Smooth muscle cell (in vitro differentiated cells): ENCODE results near the gene CABP7. TPM values are rescaled to one million over a fixed set of nuclear protein-coding genes. Genes with fewer than 3 reads are reported as not detected.

Source experiments
- DNase-seq: peaks from one replicate; lab custom pipeline; 2025; ENCODE audit not compliant: unreplicated experiment; lab: John Stamatoyannopoulos, UW
- H2AFZ ChIP-seq: fragments of 200-600 bp; sonication (generic); 2 replicates; pipeline ENCODE4 v1.6.0; 2016; ENCODE audit warnings: antibody characterized with exemption, low read depth, mild to moderate bottlenecking
- H3F3A ChIP-seq: fragments of 200-600 bp; sonication (generic); 2 replicates; pipeline ENCODE4 v1.6.0; 2017; ENCODE audit warnings: antibody characterized with exemption, low read depth
- H3K27ac ChIP-seq: fragments of 200-600 bp; sonication (generic); 2 replicates; pipeline ENCODE4 v1.5.1; 2016; ENCODE audit warnings: low read depth, mild to moderate bottlenecking
- H3K27me3 ChIP-seq: fragments of 200-600 bp; sonication (generic); 2 replicates; pipeline ENCODE4 v1.6.1; 2016; ENCODE audit warnings: low read depth, mild to moderate bottlenecking
- H3K36me3 ChIP-seq: fragments of 200-600 bp; sonication (generic); 2 replicates; pipeline ENCODE4 v1.5.1; 2016; ENCODE audit warnings: low read depth
- H3K4me1 ChIP-seq: fragments of 200-600 bp; sonication (generic); 2 replicates; pipeline ENCODE4 v1.5.1; 2016; ENCODE audit warnings: low read depth
- H3K4me2 ChIP-seq: fragments of 200-600 bp; sonication (generic); 2 replicates; pipeline ENCODE4 v1.6.0; 2016; ENCODE audit warnings: mild to moderate bottlenecking
- H3K4me3 ChIP-seq: fragments of 200-600 bp; sonication (generic); 2 replicates; pipeline ENCODE4 v1.5.1; 2016; ENCODE audit warnings: mild to moderate bottlenecking
- H3K79me2 ChIP-seq: fragments of 200-600 bp; sonication (generic); 2 replicates; pipeline ENCODE4 v1.6.0; 2016; ENCODE audit warnings: low read depth, mild to moderate bottlenecking
- H3K9ac ChIP-seq: fragments of 200-600 bp; sonication (generic); 2 replicates; pipeline ENCODE4 v1.6.0; 2016; ENCODE audit warnings: low read depth
- H3K9me3 ChIP-seq: fragments of 200-600 bp; sonication (generic); replicated peaks from 2 replicates; pipeline ENCODE4 v1.5.1; 2016; ENCODE audit warnings: low read depth
- H4K20me1 ChIP-seq: fragments of 200-600 bp; sonication (generic); 2 replicates; pipeline ENCODE4 v1.6.0; 2016; ENCODE audit warnings: low read depth
- CTCF ChIP-seq: fragments of 200-600 bp; sonication (generic); IDR thresholded peaks from 2 replicates; pipeline ENCODE4 v1.5.1; 2017; ENCODE audit warnings: borderline replicate concordance, mild to moderate bottlenecking, antibody characterized with exemption; ENCODE audit not compliant: insufficient read depth, poor library complexity, severe bottlenecking
- WGBS: methylation state at CpG from one replicate; pipeline ENCODE4 v1.1.7; 2016; ENCODE audit warnings: low lambda C conversion rate; 5-methylcytosine and 5-hydroxymethylcytosine counted together
- polyA plus RNA-seq: library from polyadenylated mRNA; unstranded; fragments of >200 nt; fragmentation: Nextera tagmentation; extraction: Ambion mirVana; gene quantifications from 2 replicates; pipeline ENCODE4 v1.2.1, GENCODE V29; 2016
- total RNA-seq: library from RNA; depleted of rRNA; stranded (reverse); fragments of >200 nt; gene quantifications from 2 replicates; pipeline ENCODE4 v1.2.3, GENCODE V29; 2014

The CABP7 gene
- total and polyA plus RNA-seq, 2 experiments from 2014 or later: not detected

- H3K9ac ChIP-seq: no peak overlapping the region
- no peaks in the 10 kb centered on the region for H3K79me2 ChIP-seq
- no peak for DNase-seq
- H3K27me3 ChIP-seq: peaks cover 48% of the 10 kb centered on the region
- 48% methylated on average over 19 of the region's 19 CpGs for WGBS
- no peak overlapping the region for H3K27ac ChIP-seq
- H3K36me3 ChIP-seq: no peaks in the 10 kb centered on the region
- no peak overlapping the region for H2AFZ ChIP-seq
- H3K4me2 ChIP-seq: no peak overlapping the region
- no peaks in the 10 kb centered on the region for H3K9me3 ChIP-seq
- H3K4me1 ChIP-seq: peaks cover 36% of the 10 kb centered on the region
- TF ChIP-seq CTCF: no peak
- H3F3A ChIP-seq: no peaks in the 10 kb centered on the region
- no peak overlapping the region for H3K4me3 ChIP-seq
- H4K20me1 ChIP-seq: no peaks in the 10 kb centered on the region
Measured at GRCh38 chr22:29702931-29703501, 16.8 kb upstream of the CABP7 start.

GRCh38 chr22:29703569-29704195, 16.1 kb upstream of the CABP7 start:
- H3F3A ChIP-seq: no peaks in the 10 kb centered on the region
- WGBS: 50% methylated on average over 7 of the region's 7 CpGs
- no peak overlapping the region for H3K9ac ChIP-seq
- H3K9me3 ChIP-seq: no peaks in the 10 kb centered on the region
- H3K4me1 ChIP-seq: peaks cover 36% of the 10 kb centered on the region
- H3K4me2 ChIP-seq: no peak overlapping the region
- H3K27me3 ChIP-seq: peaks cover 48% of the 10 kb centered on the region
- H3K27ac ChIP-seq: no peak overlapping the region
- no peak overlapping the region for H3K4me3 ChIP-seq
- DNase-seq: no peak
- H3K79me2 ChIP-seq: no peaks in the 10 kb centered on the region
- TF ChIP-seq CTCF: no peak
- no peaks in the 10 kb centered on the region for H4K20me1 ChIP-seq
- no peak overlapping the region for H2AFZ ChIP-seq
- H3K36me3 ChIP-seq: no peaks in the 10 kb centered on the region

DNA sequence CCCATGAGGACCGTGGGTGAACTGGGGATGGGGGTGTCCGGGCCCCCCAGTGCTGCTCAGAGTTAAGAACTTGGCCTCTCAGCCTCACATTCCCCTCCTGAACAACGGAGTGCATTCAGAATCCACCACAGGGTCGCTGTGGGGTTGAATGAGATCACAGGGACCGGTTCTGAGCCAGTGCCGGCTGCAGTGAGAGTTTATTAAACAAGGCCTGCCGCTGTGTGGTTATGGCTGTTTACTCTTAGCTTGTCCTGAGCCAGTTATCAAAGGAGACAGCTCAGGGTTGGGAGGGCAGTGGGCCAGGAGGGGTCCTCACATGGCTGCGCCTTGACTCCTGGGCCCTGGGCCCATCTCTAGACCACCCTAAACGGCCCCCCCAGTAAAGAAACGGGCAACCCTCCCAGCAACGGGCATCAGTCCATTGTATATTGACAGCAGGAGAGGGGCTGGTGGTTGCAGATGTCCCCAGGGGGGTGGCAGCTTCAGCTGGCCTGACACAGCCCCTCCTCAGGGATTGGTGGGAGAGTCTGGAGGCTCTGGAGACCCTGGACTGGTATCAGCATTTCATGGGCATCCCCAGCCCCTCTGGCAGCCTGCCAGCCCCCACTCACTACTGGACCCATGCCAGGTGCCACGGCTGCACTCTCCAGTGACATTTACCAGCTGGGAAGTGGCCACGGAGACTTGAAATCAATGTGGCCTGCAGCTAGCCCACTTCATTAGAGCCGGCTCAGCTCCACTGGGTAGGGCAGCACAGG, 15.1 kb upstream of the CABP7 start:
- H3K79me2 ChIP-seq: no peaks in the 10 kb centered on the region
- H2AFZ ChIP-seq: no peak overlapping the region
- H3K9me3 ChIP-seq: no peaks in the 10 kb centered on the region
- H3K36me3 ChIP-seq: no peaks in the 10 kb centered on the region
- peaks cover 36% of the 10 kb centered on the region for H3K4me1 ChIP-seq
- H3K27ac ChIP-seq: no peak overlapping the region
- H3K27me3 ChIP-seq: peaks cover 48% of the 10 kb centered on the region
- no peak for TF ChIP-seq CTCF
- H3K4me3 ChIP-seq: no peak overlapping the region
- WGBS: 56% methylated on average over 12 of the region's 14 CpGs
- DNase-seq: no peak
- H3F3A ChIP-seq: no peaks in the 10 kb centered on the region
- H3K4me2 ChIP-seq: no peak overlapping the region
- H4K20me1 ChIP-seq: no peaks in the 10 kb centered on the region
- H3K9ac ChIP-seq: no peak overlapping the region
